MM.1S (cell line): Measurements from ENCODE around the gene DEDD.
A peak's percentile ranks its signal among the peaks of the same experiment; 100 is the strongest.

Experiments used
- CTCF ChIP-seq: fragments of 300-600 bp; sonication (generic); IDR thresholded peaks from 2 replicates; pipeline ENCODE4 v1.5.1; 2016; ENCODE audit warnings: antibody characterized with exemption, low read length, mixed read lengths
- EZH2 ChIP-seq: fragments of 300-600 bp; sonication (generic); optimal IDR thresholded peaks from 2 replicates; pipeline ENCODE3; 2017; ENCODE audit warnings: low read depth, mild to moderate bottlenecking, antibody characterized with exemption, low read length, mixed read lengths

GRCh38 chr1:161079436-161080110 lies 52.9 kb downstream of the DEDD start:
- TF ChIP-seq CTCF (peak; percentile 12), EZH2 (no peak)
